Panc1 (cell line): Measurements from ENCODE around the gene CAPN8. TPM values are rescaled to one million over a fixed set of nuclear protein-coding genes. Genes with fewer than 3 reads are reported as not detected.

Source experiments
- ATAC-seq: fragments of 200-7000 bp; cut with Tn5 transposase; 2 replicates; pipeline ENCODE4 v1.9.1; 2020; ENCODE audit warnings: mild to moderate bottlenecking, moderate library complexity
- BruUV-seq: library from RNA; stranded (reverse); fragments of 400-500 nt; replicated peaks from 2 replicates; lab custom pipeline; 2021; lab: Mats Ljungman, UMichigan
- CTCF ChIA-PET: fragments of 300-600 bp; sonication (Branson Sonifier 250); formaldehyde crosslinking; loops from one replicate; lab custom pipeline; 2022; ENCODE audit warnings: antibody characterized with exemption; lab: Charles Lee
- POLR2A ChIA-PET: fragments of 300-600 bp; sonication (Branson Sonifier 250); formaldehyde crosslinking; loops from one replicate; lab custom pipeline; 2022; ENCODE audit warnings: antibody characterized with exemption; lab: Charles Lee
- DNase-seq: peaks from one replicate; pipeline ENCODE4 v3.0.0-alpha.2; 2010; ENCODE audit warnings: low read depth, low spot score
- H3K27ac ChIP-seq: 2 replicates; pipeline ENCODE4 v1.5.1; 2011; ENCODE audit warnings: mild to moderate bottlenecking, low read length, inconsistent platforms
- H3K27me3 ChIP-seq: fragments of 200-500 bp; sonication (Bioruptor generic); 2 replicates; pipeline ENCODE4 v1.6.0; 2014; ENCODE audit warnings: low read length, inconsistent platforms; ENCODE audit not compliant: control insufficient read depth, insufficient read depth
- H3K36me3 ChIP-seq: fragments of 200-500 bp; sonication (Bioruptor generic); 2 replicates; pipeline ENCODE4 v1.5.1; 2014; ENCODE audit warnings: inconsistent platforms, mild to moderate bottlenecking, low read length, moderate library complexity; ENCODE audit not compliant: control insufficient read depth, insufficient read depth
- H3K4me1 ChIP-seq: 2 replicates; pipeline ENCODE4 v1.5.1; 2011; ENCODE audit warnings: inconsistent platforms, mild to moderate bottlenecking, low read length, moderate library complexity; ENCODE audit not compliant: control insufficient read depth, insufficient read depth
- H3K4me3 ChIP-seq, 2 experiments: 2 replicates each; pipeline ENCODE4 v1.5.1; 2011 to 2012; ENCODE audit warnings: low read depth in 2 of 2, low read length in 2 of 2, mild to moderate bottlenecking in 2 of 2, inconsistent platforms in 1 of 2, moderate library complexity in 1 of 2
- H3K9me3 ChIP-seq: fragments of 200-500 bp; sonication (Bioruptor generic); 2 replicates; pipeline ENCODE4 v1.5.1; 2014; ENCODE audit warnings: low read depth, mild to moderate bottlenecking, inconsistent platforms, low read length, moderate library complexity; ENCODE audit not compliant: control insufficient read depth, insufficient read depth
- CTCF ChIP-seq: fragments of 450-650 bp; IDR thresholded peaks from 2 replicates; pipeline ENCODE4 v1.5.1; 2017; ENCODE audit warnings: mild to moderate bottlenecking
- POLR2AphosphoS5 ChIP-seq: IDR thresholded peaks from 2 replicates; pipeline ENCODE4 v1.6.1; 2012; ENCODE audit warnings: mild to moderate bottlenecking, low read depth, low read length, moderate library complexity
- REST ChIP-seq, 2 experiments: IDR thresholded peaks; 2 replicates each; pipeline ENCODE4 v1.6.1; 2011 to 2012; ENCODE audit warnings: low read depth in 2 of 2, control low read depth in 1 of 2, low read length in 1 of 2, mild to moderate bottlenecking in 1 of 2, moderate library complexity in 1 of 2; ENCODE audit not compliant: insufficient read depth in 1 of 2
- SIN3A ChIP-seq: IDR thresholded peaks from 2 replicates; pipeline ENCODE4 v1.6.1; 2012; ENCODE audit warnings: low read depth, mild to moderate bottlenecking, low read length, moderate library complexity, borderline replicate concordance; ENCODE audit not compliant: insufficient read depth
- TCF7L2 ChIP-seq: IDR thresholded peaks from 2 replicates; pipeline ENCODE4 v1.6.1; 2011; ENCODE audit warnings: mild to moderate bottlenecking, low read depth, low read length, inconsistent platforms
- in situ Hi-C: cut with HindIII; loops from 2 replicates; pipeline ENCODE4 v1.10.0; 2016; ENCODE audit warnings: low sequenced_read_pairs, low pct_unique_long_range_greater_than_20kb
- intact Hi-C: fragments of 100-400 bp; cut with micrococcal nuclease; formaldehyde crosslinking; loops from one replicate; pipeline ENCODE4 v1.10.0; 2022; ENCODE audit not compliant: unreplicated experiment
- total RNA-seq: library from RNA; stranded (reverse); gene quantifications from one replicate; pipeline ENCODE4 v1.2.1, GENCODE V29; 2021; ENCODE audit not compliant: unreplicated experiment

The CAPN8 gene
- total RNA-seq, 1 experiment from 2014 or later, result 0.28 TPM

GRCh38 chr1:223710179-223711133 is 45.0 kb upstream of the CAPN8 start:
- POLR2A ChIA-PET, result interaction anchor here (0.6 kb wide), 1 partner anchor 373 kb away, joined by 5 read pairs; no protein-coding TSS in a partner anchor
- ATAC-seq (no peak), DNase-seq (no peak)
- Histone ChIP-seq H3K4me3 (no peak overlapping the region), H3K27me3 (no peaks in the 10 kb centered on the region), H3K4me1 (peaks cover 74% of the 10 kb centered on the region), H3K9me3 (no peaks in the 10 kb centered on the region), H3K27ac (peak overlapping the region; percentile 94), H3K36me3 (no peaks in the 10 kb centered on the region; the same call in 1 of the 2 replicates)
- no TSS peak for BruUV-seq
- intact Hi-C loops (loop anchor here (5.0 kb wide), 1 partner anchor 37 kb away; no protein-coding TSS in a partner anchor), in situ Hi-C loops (no loop called here)
- CTCF ChIA-PET, result interaction anchor here (0.5 to 0.6 kb wide), 2 partner anchors 202 to 862 kb away, joined by 7 read pairs; no protein-coding TSS in a partner anchor
- TF ChIP-seq TCF7L2, result no peak
- no peak for TF ChIP-seq POLR2AphosphoS5
- TF ChIP-seq CTCF, result no peak
- no peak for TF ChIP-seq SIN3A
- no peak for TF ChIP-seq REST (IDR thresholded peaks at IDR 0.05; ENCODE audit: insufficient read depth in 1 of 2, low read depth in 2 of 2, low read length in 1 of 2)

GRCh38 chr1:223709598-223709997 is 44.1 kb upstream of the CAPN8 start:
- no peaks in the 10 kb centered on the region; the same call in 1 of the 2 replicates for H3K36me3 ChIP-seq
- H3K4me3 ChIP-seq, result no peak overlapping the region
- CTCF ChIA-PET, result interaction anchor here (0.5 kb wide), 1 partner anchor 863 kb away, joined by 7 read pairs; no protein-coding TSS in a partner anchor
- H3K27me3 ChIP-seq, result no peaks in the 10 kb centered on the region
- in situ Hi-C loops (no loop called here), intact Hi-C loops (loop anchor here (10.0 kb wide), 1 partner anchor 625 kb away; the partner anchor contains the start of gene NVL)
- no peaks in the 10 kb centered on the region for H3K9me3 ChIP-seq
- POLR2A ChIA-PET, result no interaction called here
- DNase-seq (no peak), ATAC-seq (no peak)
- no TSS peak for BruUV-seq
- peak overlapping the region; percentile 96; the same call in 1 of the 2 replicates for H3K27ac ChIP-seq
- H3K4me1 ChIP-seq, result peaks cover 74% of the 10 kb centered on the region
- TF ChIP-seq POLR2AphosphoS5 (no peak), CTCF (peak; percentile 66), TCF7L2 (no peak)
